Panc1 (cell line): Measurements from ENCODE around the gene AKAP13.

ENCODE experiments used
- POLR2AphosphoS5 ChIP-seq: IDR thresholded peaks from 2 replicates; pipeline ENCODE4 v1.6.1; 2012; ENCODE audit warnings: mild to moderate bottlenecking, low read depth, low read length, moderate library complexity
- SIN3A ChIP-seq: IDR thresholded peaks from 2 replicates; pipeline ENCODE4 v1.6.1; 2012; ENCODE audit warnings: low read depth, mild to moderate bottlenecking, low read length, moderate library complexity, borderline replicate concordance; ENCODE audit not compliant: insufficient read depth
- TCF7L2 ChIP-seq: IDR thresholded peaks from 2 replicates; pipeline ENCODE4 v1.6.1; 2011; ENCODE audit warnings: mild to moderate bottlenecking, low read depth, low read length, inconsistent platforms
- TF ChIP-seq, protein P1 (sequence below): fragments of 450-650 bp; IDR thresholded peaks from 2 replicates; pipeline ENCODE4 v1.5.1; 2017; ENCODE audit warnings: mild to moderate bottlenecking

DNA sequence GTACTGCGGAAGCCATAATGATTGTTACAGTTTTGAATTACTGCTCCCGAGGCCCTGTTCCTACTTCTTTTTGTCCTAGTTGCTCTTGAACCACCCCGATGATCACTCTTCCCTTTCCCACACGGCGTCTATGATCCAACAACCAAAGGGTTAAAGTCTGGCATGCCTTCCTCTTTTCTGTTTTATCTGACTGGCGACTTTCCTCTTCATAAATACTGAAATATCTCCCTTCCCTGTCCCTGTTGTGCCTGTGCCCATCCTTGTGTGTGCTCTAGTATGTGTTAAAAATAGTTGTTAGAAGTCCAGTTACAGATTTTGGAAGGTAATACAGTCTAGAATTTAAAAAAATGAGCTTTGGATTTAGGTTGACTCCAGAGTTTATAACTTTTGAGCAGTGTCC is 83.6 kb downstream of the AKAP13 start:
- TF ChIP-seq, protein P1, sequence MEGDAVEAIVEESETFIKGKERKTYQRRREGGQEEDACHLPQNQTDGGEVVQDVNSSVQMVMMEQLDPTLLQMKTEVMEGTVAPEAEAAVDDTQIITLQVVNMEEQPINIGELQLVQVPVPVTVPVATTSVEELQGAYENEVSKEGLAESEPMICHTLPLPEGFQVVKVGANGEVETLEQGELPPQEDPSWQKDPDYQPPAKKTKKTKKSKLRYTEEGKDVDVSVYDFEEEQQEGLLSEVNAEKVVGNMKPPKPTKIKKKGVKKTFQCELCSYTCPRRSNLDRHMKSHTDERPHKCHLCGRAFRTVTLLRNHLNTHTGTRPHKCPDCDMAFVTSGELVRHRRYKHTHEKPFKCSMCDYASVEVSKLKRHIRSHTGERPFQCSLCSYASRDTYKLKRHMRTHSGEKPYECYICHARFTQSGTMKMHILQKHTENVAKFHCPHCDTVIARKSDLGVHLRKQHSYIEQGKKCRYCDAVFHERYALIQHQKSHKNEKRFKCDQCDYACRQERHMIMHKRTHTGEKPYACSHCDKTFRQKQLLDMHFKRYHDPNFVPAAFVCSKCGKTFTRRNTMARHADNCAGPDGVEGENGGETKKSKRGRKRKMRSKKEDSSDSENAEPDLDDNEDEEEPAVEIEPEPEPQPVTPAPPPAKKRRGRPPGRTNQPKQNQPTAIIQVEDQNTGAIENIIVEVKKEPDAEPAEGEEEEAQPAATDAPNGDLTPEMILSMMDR, result no peak
- no peak for TF ChIP-seq POLR2AphosphoS5
- TF ChIP-seq TCF7L2, result no peak
- TF ChIP-seq SIN3A, result no peak
